Ramos (cell line): ENCODE data around the gene ITGAX.

Experiments used
- in situ Hi-C: fragments of 300-500 bp; cut with MboI; formaldehyde crosslinking; loops from one replicate; pipeline ENCODE4 v1.14.3; 2022; ENCODE audit warnings: low sequenced_read_pairs; ENCODE audit not compliant: unreplicated experiment

Gene ITGAX

GRCh38 chr16:31429796-31430195 is 74.8 kb downstream of the ITGAX start:
- in situ Hi-C loops = loop anchor here (25.0 kb wide), 1 partner anchor 442 kb away; the partner anchor contains the start of gene HSD3B7

DNA sequence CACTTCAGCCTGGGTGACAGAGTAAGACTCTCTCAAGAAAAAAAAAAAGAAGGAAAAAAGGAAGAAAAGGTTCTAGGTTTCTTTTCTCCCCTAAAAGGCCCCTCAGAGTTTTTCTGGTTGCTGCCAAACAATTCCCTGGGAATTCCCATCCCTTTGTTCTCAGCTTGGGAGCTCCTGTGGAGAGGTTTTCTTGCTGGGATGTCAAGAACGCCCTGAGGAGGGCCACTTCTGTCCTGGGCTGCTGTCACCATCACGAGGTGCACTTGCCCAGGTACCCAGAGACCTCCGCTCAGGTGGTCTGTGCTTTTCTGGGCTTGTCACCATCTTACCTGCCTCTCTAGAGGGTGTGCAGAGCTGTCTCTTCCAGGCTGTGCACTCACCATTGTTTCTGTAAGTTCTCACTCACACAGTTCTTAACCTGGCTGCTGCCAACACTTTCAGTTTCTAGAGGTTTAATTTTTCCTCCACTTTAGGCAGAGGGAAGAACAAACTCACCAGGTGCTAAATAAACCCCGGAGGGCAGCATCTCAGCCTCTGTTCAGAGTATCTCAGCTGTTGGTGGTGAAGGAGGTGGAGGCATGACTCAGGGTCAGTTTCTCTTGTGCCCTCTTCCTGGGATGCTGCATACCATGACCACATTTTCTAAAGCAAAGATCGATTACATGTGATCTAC is 75.5 kb downstream of the ITGAX start:
- in situ Hi-C loops = loop anchor here (25.0 kb wide), 1 partner anchor 443 kb away; the partner anchor contains the start of gene HSD3B7
